Smooth muscle cell (in vitro differentiated cells): ENCODE results near the gene KCNQ1OT1. TPM values are rescaled to one million over a fixed set of nuclear protein-coding genes. Genes with fewer than 3 reads are reported as not detected.

Experiments used
- DNase-seq: peaks from one replicate; lab custom pipeline; 2025; ENCODE audit not compliant: unreplicated experiment; lab: John Stamatoyannopoulos, UW
- H2AFZ ChIP-seq: fragments of 200-600 bp; sonication (generic); 2 replicates; pipeline ENCODE4 v1.6.0; 2016; ENCODE audit warnings: antibody characterized with exemption, low read depth, mild to moderate bottlenecking
- H3F3A ChIP-seq: fragments of 200-600 bp; sonication (generic); 2 replicates; pipeline ENCODE4 v1.6.0; 2017; ENCODE audit warnings: antibody characterized with exemption, low read depth
- H3K27ac ChIP-seq: fragments of 200-600 bp; sonication (generic); 2 replicates; pipeline ENCODE4 v1.5.1; 2016; ENCODE audit warnings: low read depth, mild to moderate bottlenecking
- H3K27me3 ChIP-seq: fragments of 200-600 bp; sonication (generic); 2 replicates; pipeline ENCODE4 v1.6.1; 2016; ENCODE audit warnings: low read depth, mild to moderate bottlenecking
- H3K36me3 ChIP-seq: fragments of 200-600 bp; sonication (generic); 2 replicates; pipeline ENCODE4 v1.5.1; 2016; ENCODE audit warnings: low read depth
- H3K4me1 ChIP-seq: fragments of 200-600 bp; sonication (generic); 2 replicates; pipeline ENCODE4 v1.5.1; 2016; ENCODE audit warnings: low read depth
- H3K4me2 ChIP-seq: fragments of 200-600 bp; sonication (generic); 2 replicates; pipeline ENCODE4 v1.6.0; 2016; ENCODE audit warnings: mild to moderate bottlenecking
- H3K4me3 ChIP-seq: fragments of 200-600 bp; sonication (generic); 2 replicates; pipeline ENCODE4 v1.5.1; 2016; ENCODE audit warnings: mild to moderate bottlenecking
- H3K79me2 ChIP-seq: fragments of 200-600 bp; sonication (generic); 2 replicates; pipeline ENCODE4 v1.6.0; 2016; ENCODE audit warnings: low read depth, mild to moderate bottlenecking
- H3K9ac ChIP-seq: fragments of 200-600 bp; sonication (generic); 2 replicates; pipeline ENCODE4 v1.6.0; 2016; ENCODE audit warnings: low read depth
- H3K9me3 ChIP-seq: fragments of 200-600 bp; sonication (generic); replicated peaks from 2 replicates; pipeline ENCODE4 v1.5.1; 2016; ENCODE audit warnings: low read depth
- H4K20me1 ChIP-seq: fragments of 200-600 bp; sonication (generic); 2 replicates; pipeline ENCODE4 v1.6.0; 2016; ENCODE audit warnings: low read depth
- WGBS: methylation state at CpG from one replicate; pipeline ENCODE4 v1.1.7; 2016; ENCODE audit warnings: low lambda C conversion rate; 5-methylcytosine and 5-hydroxymethylcytosine counted together
- polyA plus RNA-seq: library from polyadenylated mRNA; unstranded; fragments of >200 nt; fragmentation: Nextera tagmentation; extraction: Ambion mirVana; gene quantifications from 2 replicates; pipeline ENCODE4 v1.2.1, GENCODE V29; 2016
- total RNA-seq: library from RNA; depleted of rRNA; stranded (reverse); fragments of >200 nt; gene quantifications from 2 replicates; pipeline ENCODE4 v1.2.3, GENCODE V29; 2014
- TF ChIP-seq, protein P1 (sequence below): fragments of 200-600 bp; sonication (generic); IDR thresholded peaks from 2 replicates; pipeline ENCODE4 v1.5.1; 2017; ENCODE audit warnings: borderline replicate concordance, mild to moderate bottlenecking, antibody characterized with exemption; ENCODE audit not compliant: insufficient read depth, poor library complexity, severe bottlenecking

KCNQ1OT1 gene
- total and polyA plus RNA-seq, 2 experiments from 2014 or later: 1.6 to 9.8 TPM

DNA sequence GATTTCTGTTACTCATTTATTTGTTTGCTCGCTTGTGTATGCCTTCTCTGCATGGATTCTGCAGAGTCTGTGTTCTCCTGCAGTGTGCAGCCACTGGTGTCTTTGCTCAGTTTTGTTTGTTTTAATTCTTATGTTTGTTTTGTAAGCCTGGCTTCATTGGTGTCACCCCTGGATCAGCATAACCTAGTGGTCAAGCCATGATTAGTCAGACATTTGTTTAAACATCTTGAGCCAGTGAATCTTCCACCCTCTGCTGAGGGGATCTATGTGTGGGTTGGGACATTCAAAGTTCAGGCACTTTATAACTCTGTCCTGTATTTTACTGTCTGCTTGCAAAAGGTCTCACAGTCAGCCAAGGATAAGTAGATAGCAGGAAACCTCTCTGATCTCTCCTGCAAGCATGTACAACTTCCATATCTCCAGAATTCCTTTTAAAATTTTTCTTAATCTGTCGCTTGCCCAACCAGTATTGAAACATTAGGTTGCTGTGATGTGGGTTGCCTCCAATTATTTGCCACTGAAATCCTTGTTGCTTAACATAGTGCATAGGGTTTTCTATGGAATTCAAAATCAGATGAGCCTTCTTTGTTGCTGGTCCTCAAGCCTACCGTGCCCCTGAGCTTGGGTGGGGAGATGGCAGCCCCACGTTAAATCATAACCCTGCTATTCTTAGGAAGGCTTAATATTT lies 86.8 kb downstream of the KCNQ1OT1 start:
- Histone ChIP-seq H3K79me2 (no peaks in the 10 kb centered on the region), H3K9me3 (peaks cover 14% of the 10 kb centered on the region), H4K20me1 (no peaks in the 10 kb centered on the region), H3K4me2 (peak overlapping the region; percentile 25), H3K27ac (no peak overlapping the region), H3K9ac (no peak overlapping the region), H3K36me3 (no peaks in the 10 kb centered on the region), H3F3A (no peaks in the 10 kb centered on the region), H3K27me3 (no peaks in the 10 kb centered on the region), H3K4me3 (no peak overlapping the region), H3K4me1 (no peaks in the 10 kb centered on the region), H2AFZ (no peak overlapping the region)
- DNase-seq: no peak
- TF ChIP-seq, protein P1, sequence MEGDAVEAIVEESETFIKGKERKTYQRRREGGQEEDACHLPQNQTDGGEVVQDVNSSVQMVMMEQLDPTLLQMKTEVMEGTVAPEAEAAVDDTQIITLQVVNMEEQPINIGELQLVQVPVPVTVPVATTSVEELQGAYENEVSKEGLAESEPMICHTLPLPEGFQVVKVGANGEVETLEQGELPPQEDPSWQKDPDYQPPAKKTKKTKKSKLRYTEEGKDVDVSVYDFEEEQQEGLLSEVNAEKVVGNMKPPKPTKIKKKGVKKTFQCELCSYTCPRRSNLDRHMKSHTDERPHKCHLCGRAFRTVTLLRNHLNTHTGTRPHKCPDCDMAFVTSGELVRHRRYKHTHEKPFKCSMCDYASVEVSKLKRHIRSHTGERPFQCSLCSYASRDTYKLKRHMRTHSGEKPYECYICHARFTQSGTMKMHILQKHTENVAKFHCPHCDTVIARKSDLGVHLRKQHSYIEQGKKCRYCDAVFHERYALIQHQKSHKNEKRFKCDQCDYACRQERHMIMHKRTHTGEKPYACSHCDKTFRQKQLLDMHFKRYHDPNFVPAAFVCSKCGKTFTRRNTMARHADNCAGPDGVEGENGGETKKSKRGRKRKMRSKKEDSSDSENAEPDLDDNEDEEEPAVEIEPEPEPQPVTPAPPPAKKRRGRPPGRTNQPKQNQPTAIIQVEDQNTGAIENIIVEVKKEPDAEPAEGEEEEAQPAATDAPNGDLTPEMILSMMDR: no peak
- WGBS: 48% methylated on average over 4 of the region's 4 CpGs

DNA sequence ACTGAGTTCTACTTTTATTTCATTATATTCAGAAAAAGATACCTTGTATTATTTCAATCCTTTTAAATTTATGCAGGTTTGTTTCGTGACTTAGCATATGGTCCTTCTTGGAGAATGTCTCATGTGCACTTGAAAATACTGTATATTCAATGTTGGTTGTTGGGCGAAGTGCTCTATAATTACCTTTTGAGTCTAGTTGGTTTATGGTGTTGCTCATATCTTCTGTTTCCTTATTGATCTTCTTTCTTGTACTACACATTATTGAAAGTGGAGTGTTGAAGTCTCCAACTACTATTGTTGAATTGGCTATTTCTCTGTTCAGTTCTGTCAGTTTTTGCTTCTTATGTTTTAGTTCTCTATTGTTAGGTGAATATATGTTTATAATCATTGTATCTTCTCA lies 90.4 kb downstream of the KCNQ1OT1 start:
- Histone ChIP-seq H3K9me3 (peaks cover 14% of the 10 kb centered on the region), H3K79me2 (no peaks in the 10 kb centered on the region), H3K4me2 (no peak overlapping the region), H3K27ac (no peak overlapping the region), H3K4me1 (no peaks in the 10 kb centered on the region), H2AFZ (no peak overlapping the region), H3K4me3 (no peak overlapping the region), H3K27me3 (no peaks in the 10 kb centered on the region), H3K36me3 (no peaks in the 10 kb centered on the region), H3F3A (no peaks in the 10 kb centered on the region), H3K9ac (no peak overlapping the region), H4K20me1 (no peaks in the 10 kb centered on the region)
- WGBS: 88% methylated on average over 2 of the region's 2 CpGs
- TF ChIP-seq, protein P1: no peak
- DNase-seq: no peak

DNA sequence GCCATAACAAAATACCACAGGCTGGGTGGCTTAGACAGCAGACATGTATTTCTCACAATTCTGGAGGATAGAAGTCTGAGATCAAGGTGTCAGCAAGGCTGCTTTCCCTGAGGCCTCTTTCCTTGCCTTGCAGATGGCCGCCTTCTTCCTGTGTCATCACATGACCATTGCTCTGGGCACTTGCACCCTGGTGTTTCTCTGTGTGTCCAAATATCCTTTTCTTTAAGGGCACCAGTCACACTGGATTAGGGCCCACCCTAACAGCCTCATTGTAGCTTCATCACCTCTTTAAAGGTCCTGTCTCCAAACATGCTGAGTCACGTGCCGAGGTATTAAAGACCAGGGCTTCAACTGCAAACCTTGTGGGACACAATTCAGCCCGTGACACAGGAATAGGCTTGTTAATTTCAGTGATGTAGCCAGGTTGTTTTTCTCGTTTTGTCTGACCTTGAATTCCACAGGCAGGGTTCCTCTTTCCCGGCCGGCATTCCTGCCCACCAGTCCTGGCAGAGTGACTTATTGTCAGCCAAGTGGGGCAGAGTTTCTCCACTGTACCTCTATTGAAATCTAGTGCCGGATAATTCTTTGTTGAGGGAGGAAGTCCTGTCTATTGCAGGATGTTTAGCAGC lies 100.1 kb downstream of the KCNQ1OT1 start:
- TF ChIP-seq, protein P1: no peak
- DNase-seq: no peak
- H3K4me3 ChIP-seq: no peak overlapping the region

More for the DNA sequence above, 100.1 kb downstream of the KCNQ1OT1 start:
- no peak overlapping the region for H3K9ac ChIP-seq
- no peak overlapping the region for H3K4me2 ChIP-seq
- H3K27me3 ChIP-seq: no peaks in the 10 kb centered on the region
- no peaks in the 10 kb centered on the region for H3K36me3 ChIP-seq
- H3K9me3 ChIP-seq: peaks cover 12% of the 10 kb centered on the region
- no peaks in the 10 kb centered on the region for H3F3A ChIP-seq
- no peaks in the 10 kb centered on the region for H4K20me1 ChIP-seq
- no peaks in the 10 kb centered on the region for H3K79me2 ChIP-seq
- H2AFZ ChIP-seq: no peak overlapping the region
- H3K27ac ChIP-seq: no peak overlapping the region
- H3K4me1 ChIP-seq: no peaks in the 10 kb centered on the region
- WGBS: 76% methylated on average over 8 of the region's 8 CpGs
